Measurements from ENCODE around the gene UNC5A. TPM values are rescaled to one million over a fixed set of nuclear protein-coding genes. Genes with fewer than 3 reads are reported as not detected.

UNC5A gene
- total RNA-seq, 1 donor from 2014 or later = 0.21 TPM

DNA sequence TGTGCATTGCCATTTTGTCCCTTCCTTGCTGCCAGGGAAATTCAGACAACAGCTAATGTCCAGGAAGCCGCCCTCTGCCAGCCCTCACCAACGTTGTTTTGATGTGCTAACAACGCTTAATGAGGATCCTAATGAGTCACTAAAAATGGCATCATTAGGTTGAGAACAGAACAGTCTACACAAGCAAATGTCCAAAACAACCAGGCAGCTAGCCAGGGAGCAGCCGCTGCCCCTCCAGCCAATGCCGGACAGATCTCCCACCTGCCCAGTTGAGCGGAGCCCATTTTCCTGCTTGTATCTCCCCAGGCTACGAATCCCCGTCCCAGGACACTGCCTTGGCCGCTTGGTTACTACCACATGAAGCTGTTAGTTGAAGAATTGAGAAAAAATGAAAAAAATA lies 40.4 kb upstream of the UNC5A start:
- no peak overlapping the region for H3K27ac ChIP-seq
- peaks cover 15% of the 10 kb centered on the region for H3K9me3 ChIP-seq
- no peaks in the 10 kb centered on the region for H3K4me1 ChIP-seq
- H3K27me3 ChIP-seq (ENCODE audit: low read depth) = peaks cover 41% of the 10 kb centered on the region
- ATAC-seq (no peak), DNase-seq (no peak)
- H3K36me3 ChIP-seq = no peaks in the 10 kb centered on the region
- no peak overlapping the region for H3K4me3 ChIP-seq
- intact Hi-C loops (cut with DNase I) = no loop called here
- TF ChIP-seq, protein P1, sequence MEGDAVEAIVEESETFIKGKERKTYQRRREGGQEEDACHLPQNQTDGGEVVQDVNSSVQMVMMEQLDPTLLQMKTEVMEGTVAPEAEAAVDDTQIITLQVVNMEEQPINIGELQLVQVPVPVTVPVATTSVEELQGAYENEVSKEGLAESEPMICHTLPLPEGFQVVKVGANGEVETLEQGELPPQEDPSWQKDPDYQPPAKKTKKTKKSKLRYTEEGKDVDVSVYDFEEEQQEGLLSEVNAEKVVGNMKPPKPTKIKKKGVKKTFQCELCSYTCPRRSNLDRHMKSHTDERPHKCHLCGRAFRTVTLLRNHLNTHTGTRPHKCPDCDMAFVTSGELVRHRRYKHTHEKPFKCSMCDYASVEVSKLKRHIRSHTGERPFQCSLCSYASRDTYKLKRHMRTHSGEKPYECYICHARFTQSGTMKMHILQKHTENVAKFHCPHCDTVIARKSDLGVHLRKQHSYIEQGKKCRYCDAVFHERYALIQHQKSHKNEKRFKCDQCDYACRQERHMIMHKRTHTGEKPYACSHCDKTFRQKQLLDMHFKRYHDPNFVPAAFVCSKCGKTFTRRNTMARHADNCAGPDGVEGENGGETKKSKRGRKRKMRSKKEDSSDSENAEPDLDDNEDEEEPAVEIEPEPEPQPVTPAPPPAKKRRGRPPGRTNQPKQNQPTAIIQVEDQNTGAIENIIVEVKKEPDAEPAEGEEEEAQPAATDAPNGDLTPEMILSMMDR (IDR thresholded peaks at IDR 0.05) = no peak

DNA sequence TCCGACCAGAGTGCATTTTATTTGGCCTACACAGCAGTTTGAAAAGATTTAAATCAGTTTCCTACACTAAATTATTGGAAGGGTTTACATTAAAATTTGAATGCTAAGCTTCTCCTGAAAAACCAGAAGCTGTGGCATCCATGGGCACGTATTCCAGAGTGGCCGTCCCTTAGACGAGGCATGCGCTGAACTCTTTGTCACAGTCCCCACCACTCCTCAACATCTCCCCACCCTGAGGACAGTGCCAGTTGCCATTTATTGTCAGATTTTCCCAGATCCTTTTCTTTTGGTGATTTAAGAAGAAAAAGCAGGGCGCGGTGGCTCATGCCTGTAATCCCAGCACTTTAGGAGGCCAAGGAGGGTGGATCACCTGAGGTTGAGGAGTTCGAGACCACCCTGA lies 39.9 kb upstream of the UNC5A start:
- intact Hi-C loops (cut with DNase I) = no loop called here
- no peaks in the 10 kb centered on the region for H3K4me1 ChIP-seq
- ATAC-seq (no peak), DNase-seq (no peak)
- H3K27me3 ChIP-seq (ENCODE audit: low read depth) = peaks cover 41% of the 10 kb centered on the region
- H3K36me3 ChIP-seq = no peaks in the 10 kb centered on the region
- TF ChIP-seq, protein P1 (IDR thresholded peaks at IDR 0.05) = no peak
- peaks cover 12% of the 10 kb centered on the region for H3K9me3 ChIP-seq
- no peak overlapping the region for H3K4me3 ChIP-seq
- no peak overlapping the region for H3K27ac ChIP-seq

DNA sequence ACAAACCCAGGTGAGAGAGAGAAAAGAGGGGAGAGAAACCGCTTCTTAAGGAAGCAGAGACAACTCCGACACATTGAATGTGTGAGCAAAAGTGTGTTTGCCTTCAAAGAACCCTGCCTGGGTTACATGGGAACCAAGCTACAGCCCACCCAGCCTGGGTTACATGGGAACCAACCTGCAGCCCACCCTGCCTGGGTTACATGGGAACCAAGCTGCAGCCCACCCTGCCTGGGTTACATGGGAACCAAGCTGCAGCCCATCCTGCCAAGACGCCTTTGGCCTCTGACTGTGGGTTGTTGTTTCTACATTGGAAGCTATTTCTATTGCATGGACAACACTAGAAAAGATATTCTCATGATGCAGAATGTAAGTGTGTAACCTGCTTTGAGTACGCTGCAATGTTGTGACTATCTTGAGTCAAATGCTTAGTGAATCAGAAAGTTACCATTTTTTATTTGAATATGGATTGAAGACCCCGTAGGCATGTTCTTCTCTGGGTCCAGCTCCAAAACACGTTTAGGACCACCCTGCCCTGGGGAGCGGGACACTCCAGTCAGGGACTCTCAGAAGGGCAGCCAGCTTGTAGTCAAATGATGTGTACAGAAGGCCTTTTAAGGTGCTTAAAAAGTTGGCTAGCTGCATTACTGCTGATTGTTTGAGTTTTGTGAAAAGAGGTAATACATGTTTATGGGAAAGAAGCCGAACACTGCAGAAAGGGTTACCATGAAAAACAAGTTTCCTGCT lies 39.1 kb upstream of the UNC5A start:
- H3K9me3 ChIP-seq = peaks cover 4% of the 10 kb centered on the region
- H3K4me1 ChIP-seq = no peaks in the 10 kb centered on the region
- intact Hi-C loops (cut with DNase I) = no loop called here
- no peak overlapping the region for H3K4me3 ChIP-seq
- H3K27me3 ChIP-seq (ENCODE audit: low read depth) = peaks cover 38% of the 10 kb centered on the region
- H3K27ac ChIP-seq = no peak overlapping the region
- DNase-seq (no peak), ATAC-seq (no peak)
- no peaks in the 10 kb centered on the region for H3K36me3 ChIP-seq
- TF ChIP-seq, protein P1 (IDR thresholded peaks at IDR 0.05) = no peak

DNA sequence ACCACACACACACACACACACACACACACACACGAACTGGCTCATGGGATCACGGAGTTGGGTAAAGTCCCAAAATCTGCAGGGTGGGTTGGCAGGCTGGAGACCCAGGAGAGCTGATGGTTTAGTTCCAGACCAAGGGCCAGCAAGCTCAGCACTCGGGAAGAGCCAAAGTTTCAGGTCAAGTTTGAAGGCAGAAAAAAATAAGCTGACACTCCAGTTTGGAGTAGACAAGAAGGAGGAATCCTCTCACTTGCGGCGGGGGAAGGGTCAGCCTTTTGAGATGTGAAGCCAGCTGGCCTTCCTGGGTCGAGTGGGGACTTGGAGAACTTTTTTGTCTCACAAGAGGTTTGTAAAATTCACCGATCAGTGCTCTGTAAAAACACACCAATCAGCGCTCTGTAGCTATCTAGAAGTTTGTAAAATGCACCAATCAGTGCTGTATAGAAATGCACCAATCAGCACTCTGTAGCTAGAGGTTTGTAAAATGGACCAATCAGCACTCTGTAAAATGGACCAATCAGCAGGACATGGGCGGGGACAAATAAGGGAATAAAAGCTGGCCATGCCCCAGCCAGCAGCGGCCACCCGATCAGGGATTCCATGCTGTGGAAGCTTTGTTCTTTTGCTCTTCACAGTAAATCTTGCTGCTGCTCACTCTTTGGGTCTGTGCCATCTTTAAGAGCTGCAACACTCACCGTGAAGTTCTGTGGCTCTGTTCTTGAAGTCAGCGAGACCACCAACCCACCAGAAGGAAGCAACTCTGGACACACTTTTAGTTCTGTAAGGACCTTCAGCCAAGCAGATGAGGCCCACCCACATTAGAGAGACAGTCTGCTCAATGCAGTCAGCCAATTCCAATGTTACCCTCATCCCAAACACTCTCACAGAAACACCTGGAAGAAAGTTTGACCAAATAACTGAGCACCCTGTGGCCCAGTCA lies 37.8 kb upstream of the UNC5A start:
- no peaks in the 10 kb centered on the region for H3K36me3 ChIP-seq
- no peaks in the 10 kb centered on the region for H3K9me3 ChIP-seq
- ATAC-seq (no peak), DNase-seq (no peak)
- TF ChIP-seq, protein P1 (IDR thresholded peaks at IDR 0.05) = no peak
- H3K27ac ChIP-seq = no peak overlapping the region
- H3K4me3 ChIP-seq = no peak overlapping the region
- H3K27me3 ChIP-seq (ENCODE audit: low read depth) = peaks cover 42% of the 10 kb centered on the region
- intact Hi-C loops (cut with DNase I) = no loop called here
- H3K4me1 ChIP-seq = no peaks in the 10 kb centered on the region

DNA sequence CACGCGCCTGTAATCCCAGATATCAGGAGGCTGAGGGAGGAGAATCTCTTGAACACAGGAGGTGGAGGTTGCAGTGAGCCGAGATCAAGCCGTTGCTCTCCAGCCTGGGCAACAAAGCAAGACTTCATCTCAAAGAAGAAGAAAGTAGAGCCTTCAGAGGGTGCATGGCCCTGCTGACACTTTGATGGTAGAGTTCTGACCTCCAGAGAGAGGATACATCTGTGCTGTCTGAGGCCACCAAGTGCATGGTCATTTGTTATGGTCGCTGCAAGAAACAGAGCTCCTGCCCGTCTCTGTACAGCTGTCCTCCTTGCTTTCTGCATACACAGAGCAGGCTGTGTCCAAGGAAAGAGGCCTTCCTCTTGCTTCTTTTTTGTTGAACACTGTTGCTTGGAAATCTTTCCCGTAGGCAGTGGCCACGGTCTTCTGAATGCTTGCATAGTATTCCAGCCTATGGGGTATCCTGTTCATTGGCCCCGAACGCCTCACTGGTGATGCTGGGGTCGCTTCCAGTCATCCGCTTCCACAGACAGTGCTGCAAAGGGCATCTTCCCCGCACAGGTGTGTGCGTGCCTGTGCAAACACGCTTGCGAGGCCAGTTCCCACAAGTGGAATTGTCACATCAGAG lies 36.8 kb upstream of the UNC5A start:
- no peak overlapping the region for H3K27ac ChIP-seq
- H3K4me3 ChIP-seq = no peak overlapping the region
- H3K36me3 ChIP-seq = no peaks in the 10 kb centered on the region
- DNase-seq = no peak
- no peaks in the 10 kb centered on the region for H3K4me1 ChIP-seq
- intact Hi-C loops (cut with DNase I) = no loop called here
- peaks cover 33% of the 10 kb centered on the region for H3K27me3 ChIP-seq (ENCODE audit: low read depth)
- ATAC-seq = no peak
- H3K9me3 ChIP-seq = no peaks in the 10 kb centered on the region
- TF ChIP-seq, protein P1 (IDR thresholded peaks at IDR 0.05) = no peak

Measured in lower lobe of right lung (tissue), 2 donors.